Urinary bladder (tissue), 4 donors: Measurements from ENCODE around the gene APAF1. TPM values are rescaled to one million over a fixed set of nuclear protein-coding genes. Genes with fewer than 3 reads are reported as not detected.
"Not testable (repeated sequence)": the region's sequence is repeated elsewhere in the genome, so short reads cannot be mapped to it uniquely, and the experiment has no call there.

Source experiments
- DNase-seq: peaks from one replicate; pipeline ENCODE4 v3.0.0-alpha.2; 2015; ENCODE audit errors: extremely low spot score
- H3K27ac ChIP-seq: one replicate; pipeline ENCODE4 v1.5.1; 2013; ENCODE audit warnings: low read depth, mild to moderate bottlenecking, moderate library complexity
- H3K36me3 ChIP-seq: one replicate; pipeline ENCODE4 v1.6.1; 2013; ENCODE audit warnings: mild to moderate bottlenecking, moderate library complexity; ENCODE audit not compliant: insufficient read depth
- H3K4me1 ChIP-seq: one replicate; pipeline ENCODE4 v1.6.1; 2013; ENCODE audit warnings: mild to moderate bottlenecking, moderate library complexity; ENCODE audit not compliant: insufficient read depth
- H3K4me3 ChIP-seq: one replicate; pipeline ENCODE4 v1.5.1; 2013; ENCODE audit warnings: low read depth, low read length
- WGBS: extraction: QIAGEN DNeasy Blood & Tissue Kit; methylation state at CpG from one replicate; pipeline ENCODE4 v1.1.7; 2013; 5-methylcytosine and 5-hydroxymethylcytosine counted together
- polyA plus RNA-seq: library from polyadenylated mRNA; stranded (reverse); fragments of 200-250 nt; gene quantifications from one replicate; pipeline ENCODE4 v1.2.3, GENCODE V29; 2013
- total RNA-seq: library from RNA; depleted of rRNA; stranded (reverse); fragments of >200 nt; gene quantifications from one replicate; pipeline ENCODE4 v1.2.3, GENCODE V29; 2014
- donor health status: healthy with polysubstance abuse.
- donor health status: healthy.

APAF1 gene, protein sequence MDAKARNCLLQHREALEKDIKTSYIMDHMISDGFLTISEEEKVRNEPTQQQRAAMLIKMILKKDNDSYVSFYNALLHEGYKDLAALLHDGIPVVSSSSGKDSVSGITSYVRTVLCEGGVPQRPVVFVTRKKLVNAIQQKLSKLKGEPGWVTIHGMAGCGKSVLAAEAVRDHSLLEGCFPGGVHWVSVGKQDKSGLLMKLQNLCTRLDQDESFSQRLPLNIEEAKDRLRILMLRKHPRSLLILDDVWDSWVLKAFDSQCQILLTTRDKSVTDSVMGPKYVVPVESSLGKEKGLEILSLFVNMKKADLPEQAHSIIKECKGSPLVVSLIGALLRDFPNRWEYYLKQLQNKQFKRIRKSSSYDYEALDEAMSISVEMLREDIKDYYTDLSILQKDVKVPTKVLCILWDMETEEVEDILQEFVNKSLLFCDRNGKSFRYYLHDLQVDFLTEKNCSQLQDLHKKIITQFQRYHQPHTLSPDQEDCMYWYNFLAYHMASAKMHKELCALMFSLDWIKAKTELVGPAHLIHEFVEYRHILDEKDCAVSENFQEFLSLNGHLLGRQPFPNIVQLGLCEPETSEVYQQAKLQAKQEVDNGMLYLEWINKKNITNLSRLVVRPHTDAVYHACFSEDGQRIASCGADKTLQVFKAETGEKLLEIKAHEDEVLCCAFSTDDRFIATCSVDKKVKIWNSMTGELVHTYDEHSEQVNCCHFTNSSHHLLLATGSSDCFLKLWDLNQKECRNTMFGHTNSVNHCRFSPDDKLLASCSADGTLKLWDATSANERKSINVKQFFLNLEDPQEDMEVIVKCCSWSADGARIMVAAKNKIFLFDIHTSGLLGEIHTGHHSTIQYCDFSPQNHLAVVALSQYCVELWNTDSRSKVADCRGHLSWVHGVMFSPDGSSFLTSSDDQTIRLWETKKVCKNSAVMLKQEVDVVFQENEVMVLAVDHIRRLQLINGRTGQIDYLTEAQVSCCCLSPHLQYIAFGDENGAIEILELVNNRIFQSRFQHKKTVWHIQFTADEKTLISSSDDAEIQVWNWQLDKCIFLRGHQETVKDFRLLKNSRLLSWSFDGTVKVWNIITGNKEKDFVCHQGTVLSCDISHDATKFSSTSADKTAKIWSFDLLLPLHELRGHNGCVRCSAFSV (N-terminal part only)
- 52.9 TPM for total RNA-seq
- 5.5 TPM for polyA plus RNA-seq

DNA sequence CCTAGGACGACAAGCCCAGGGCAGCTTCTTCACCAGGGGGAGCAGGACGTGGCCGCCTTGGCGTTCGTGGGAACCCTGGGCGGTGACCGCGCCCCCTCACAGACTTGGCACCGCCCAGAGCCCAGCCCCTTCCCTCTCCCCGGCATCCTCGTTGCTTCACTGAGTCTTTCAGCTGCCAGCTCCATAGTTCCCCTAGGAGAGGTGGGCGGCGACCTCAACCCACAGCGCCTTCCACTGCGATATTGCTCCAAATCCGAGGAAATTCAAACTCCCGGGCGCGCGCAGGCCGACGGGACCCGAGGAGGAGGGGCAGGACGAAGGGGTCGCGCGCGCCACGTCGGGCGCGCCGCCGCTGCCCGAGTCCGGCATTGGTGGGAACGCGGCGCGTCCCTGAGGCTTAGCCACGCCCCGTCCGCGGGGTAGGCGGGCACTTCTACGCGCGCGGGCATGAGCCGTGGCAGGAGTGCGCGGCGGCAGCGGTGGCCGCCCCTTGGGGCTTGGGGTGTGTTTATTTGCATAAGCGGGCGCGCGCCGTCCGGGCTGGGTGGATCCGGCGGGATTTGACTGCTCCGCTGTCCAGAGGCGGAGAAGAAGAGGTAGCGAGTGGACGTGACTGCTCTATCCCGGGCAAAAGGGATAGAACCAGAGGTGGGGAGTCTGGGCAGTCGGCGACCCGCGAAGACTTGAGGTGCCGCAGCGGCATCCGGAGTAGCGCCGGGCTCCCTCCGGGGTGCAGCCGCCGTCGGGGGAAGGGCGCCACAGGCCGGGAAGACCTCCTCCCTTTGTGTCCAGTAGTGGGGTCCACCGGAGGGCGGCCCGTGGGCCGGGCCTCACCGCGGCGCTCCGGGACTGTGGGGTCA lies at the start of gene APAF1, which contains the start of gene IKBIP:
APAF1 (plus strand) TSS at position 579 of the 860 bp plus-strand sequence. CDS start 3,070 bp downstream, outside the sequence.
IKBIP (minus strand) TSS at position 77 of the 860 bp plus-strand sequence. CDS start 87 bp downstream, outside the sequence.
- peak; percentile 84 for DNase-seq
- under 1% methylated on average over 91 of the region's 91 CpGs for WGBS
- peak within 1 kb of the TSS; percentile 79 for H3K27ac ChIP-seq
- no peaks in the 10 kb centered on the region for H3K4me1 ChIP-seq
- H3K4me3 ChIP-seq, result peak within 1 kb of the TSS; percentile 97
- peaks cover 3% of the 10 kb centered on the region for H3K36me3 ChIP-seq

DNA sequence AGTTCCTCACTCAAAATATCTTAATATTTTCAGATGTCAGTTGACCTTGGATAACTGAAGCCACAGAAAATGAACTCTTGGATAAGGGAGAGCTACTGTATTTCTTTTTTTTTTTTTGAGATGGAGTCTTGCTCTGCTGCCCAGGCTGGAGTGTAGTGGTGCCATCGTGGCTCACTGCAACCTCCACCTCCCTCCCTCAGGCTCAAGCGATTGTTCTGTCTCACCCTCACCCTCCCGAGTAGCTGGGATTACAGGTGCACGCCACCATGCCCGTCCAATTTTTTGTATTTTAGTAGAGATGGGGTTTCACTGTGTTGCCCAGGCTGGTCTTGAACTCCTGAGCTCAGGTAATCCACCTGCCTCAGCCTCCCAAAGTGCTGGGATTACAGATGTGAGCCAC lies 47.8 kb upstream of the APAF1 start:
- H3K36me3 ChIP-seq, result peaks cover 11% of the 10 kb centered on the region
- not testable (repeated sequence) for H3K27ac ChIP-seq, DNase-seq, H3K4me1 ChIP-seq, H3K4me3 ChIP-seq
- 90% methylated on average over 5 of the region's 5 CpGs for WGBS

DNA sequence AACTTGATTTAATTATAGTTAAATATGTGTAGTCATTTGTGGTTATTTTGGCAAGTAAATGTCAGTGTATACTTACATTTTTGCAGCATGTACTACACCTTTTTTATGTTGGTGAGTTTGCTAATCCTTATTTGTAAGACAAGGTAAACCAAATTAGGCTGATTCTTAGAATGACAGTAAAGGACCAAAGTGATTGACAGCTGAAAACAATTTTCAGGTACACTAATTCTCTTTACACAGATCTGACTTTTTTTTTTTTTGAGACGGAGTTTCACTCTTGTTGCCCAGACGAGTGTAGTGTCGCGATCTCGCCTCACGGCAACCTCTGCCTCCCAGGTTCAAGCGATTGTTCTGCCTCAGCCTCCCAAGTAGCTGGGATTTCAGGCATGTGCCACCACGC lies 43.2 kb upstream of the APAF1 start:
- 92% methylated on average over 8 of the region's 8 CpGs for WGBS
- no peak overlapping the region for H3K27ac ChIP-seq
- DNase-seq, result no peak
- peaks cover 17% of the 10 kb centered on the region for H3K36me3 ChIP-seq
- H3K4me3 ChIP-seq, result no peak overlapping the region
- H3K4me1 ChIP-seq, result no peaks in the 10 kb centered on the region

DNA sequence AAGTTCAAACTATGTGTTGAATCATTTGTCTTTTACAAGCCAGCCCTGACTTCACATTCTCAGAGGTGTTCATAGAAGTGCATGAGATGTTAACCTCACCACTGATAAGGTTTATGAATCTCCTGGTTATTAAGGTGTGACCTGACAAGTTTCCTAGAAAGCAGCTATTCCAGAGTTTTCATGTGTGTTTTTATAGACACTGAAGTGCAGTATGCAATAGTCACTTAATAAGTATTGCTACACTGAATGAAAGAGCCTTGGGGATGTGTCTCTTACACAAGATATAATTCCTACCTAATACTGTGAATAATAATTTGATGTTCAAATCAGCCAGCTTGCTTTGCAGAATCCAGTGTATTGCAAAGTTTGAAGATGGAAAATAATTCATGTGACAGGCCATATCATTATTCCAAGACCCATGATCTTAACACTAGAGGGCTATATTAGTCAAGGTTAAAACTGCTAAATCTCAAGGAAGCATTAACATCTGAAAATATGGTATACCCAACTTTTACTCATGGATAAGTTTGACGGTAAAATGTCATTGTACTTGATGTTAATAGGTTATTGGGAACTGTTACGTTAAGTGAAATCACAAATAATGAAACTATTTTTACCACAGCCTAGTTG lies 38.6 kb upstream of the APAF1 start:
- no peak for DNase-seq
- WGBS, result 73% methylated on average over 2 of the region's 2 CpGs
- Histone ChIP-seq H3K4me3 (no peak overlapping the region), H3K27ac (no peak overlapping the region), H3K36me3 (peaks cover 6% of the 10 kb centered on the region), H3K4me1 (no peaks in the 10 kb centered on the region)

DNA sequence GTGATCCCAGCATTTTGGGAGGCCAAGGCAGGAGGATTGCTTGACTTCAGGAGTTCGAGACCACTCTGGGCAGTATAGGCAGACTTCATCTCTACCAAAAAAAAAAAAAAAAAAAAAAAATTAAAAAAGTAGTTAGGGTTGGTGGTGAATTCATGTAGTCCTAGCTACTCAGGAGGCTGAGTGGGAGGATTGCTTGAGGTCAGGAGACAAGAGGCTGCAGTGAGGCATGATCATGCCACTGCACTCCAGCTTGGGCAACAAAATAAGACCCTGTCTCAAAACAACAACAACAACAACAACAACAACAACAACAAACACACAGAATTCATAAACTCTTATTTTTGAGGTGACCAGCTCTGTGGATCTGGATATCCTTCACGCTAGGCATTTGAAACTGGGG lies 34.5 kb upstream of the APAF1 start:
- H3K36me3 ChIP-seq, result no peaks in the 10 kb centered on the region
- H3K4me3 ChIP-seq, result no peak overlapping the region
- no peak overlapping the region for H3K27ac ChIP-seq
- H3K4me1 ChIP-seq, result no peaks in the 10 kb centered on the region
- WGBS, result over 99% methylated on average over 2 of the region's 2 CpGs
- no peak for DNase-seq

DNA sequence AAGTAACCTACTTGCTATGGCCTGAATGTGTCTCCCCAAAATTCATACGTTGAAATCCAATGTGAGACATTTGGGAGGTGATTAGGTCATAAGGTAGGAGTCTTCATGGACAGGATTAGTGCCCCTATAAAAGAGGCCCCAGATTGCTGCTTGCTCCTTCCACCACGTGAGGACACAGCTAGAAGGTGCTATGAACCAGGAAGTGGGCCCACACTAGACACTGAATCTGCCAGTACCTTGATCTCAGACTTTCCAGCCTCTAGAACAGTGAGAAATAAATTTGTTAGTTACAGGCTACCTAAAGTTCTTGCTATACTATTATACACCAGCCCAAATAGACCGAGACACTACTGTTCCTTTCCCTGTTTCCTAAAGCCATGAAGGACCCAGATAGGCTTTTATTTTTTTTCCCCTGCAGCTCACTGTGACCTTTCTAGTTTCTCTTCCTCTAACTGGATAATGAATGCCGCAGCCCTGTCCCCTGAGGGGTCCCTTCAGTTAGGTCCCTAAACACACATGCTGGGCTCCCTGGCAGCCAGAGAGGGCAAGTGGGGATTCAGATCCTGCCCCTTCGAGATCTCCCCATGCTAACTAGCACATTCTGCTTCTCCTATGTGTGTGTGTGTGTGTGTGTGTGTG lies 32.3 kb upstream of the APAF1 start:
- H3K36me3 ChIP-seq, result no peaks in the 10 kb centered on the region
- no peaks in the 10 kb centered on the region for H3K4me1 ChIP-seq
- DNase-seq, result no peak
- 76% methylated on average over 5 of the region's 5 CpGs for WGBS
- H3K4me3 ChIP-seq, result no peak overlapping the region
- no peak overlapping the region for H3K27ac ChIP-seq

DNA sequence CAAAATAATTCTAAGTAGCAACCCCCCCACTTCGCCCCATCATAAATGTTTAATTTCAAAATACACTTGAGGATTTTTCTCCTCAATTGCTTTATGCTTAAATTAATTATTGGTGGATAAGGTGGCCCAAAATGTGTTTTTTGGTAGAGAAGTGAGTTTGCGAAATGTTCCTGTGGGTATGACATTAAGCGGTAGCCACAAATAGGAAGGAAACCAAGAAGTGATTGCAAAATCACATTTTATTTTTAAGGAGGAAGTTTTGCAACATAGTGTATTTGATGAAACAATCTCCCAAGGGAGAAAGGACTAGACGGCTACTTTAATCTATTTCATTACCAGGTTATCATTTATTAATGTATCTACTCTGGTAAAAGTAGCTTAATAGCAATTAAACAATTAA lies 26.1 kb upstream of the APAF1 start:
- no peak for DNase-seq
- Histone ChIP-seq H3K27ac (no peak overlapping the region), H3K4me3 (no peak overlapping the region), H3K4me1 (no peaks in the 10 kb centered on the region), H3K36me3 (no peaks in the 10 kb centered on the region)
- WGBS, result 80% methylated on average over 4 of the region's 4 CpGs

DNA sequence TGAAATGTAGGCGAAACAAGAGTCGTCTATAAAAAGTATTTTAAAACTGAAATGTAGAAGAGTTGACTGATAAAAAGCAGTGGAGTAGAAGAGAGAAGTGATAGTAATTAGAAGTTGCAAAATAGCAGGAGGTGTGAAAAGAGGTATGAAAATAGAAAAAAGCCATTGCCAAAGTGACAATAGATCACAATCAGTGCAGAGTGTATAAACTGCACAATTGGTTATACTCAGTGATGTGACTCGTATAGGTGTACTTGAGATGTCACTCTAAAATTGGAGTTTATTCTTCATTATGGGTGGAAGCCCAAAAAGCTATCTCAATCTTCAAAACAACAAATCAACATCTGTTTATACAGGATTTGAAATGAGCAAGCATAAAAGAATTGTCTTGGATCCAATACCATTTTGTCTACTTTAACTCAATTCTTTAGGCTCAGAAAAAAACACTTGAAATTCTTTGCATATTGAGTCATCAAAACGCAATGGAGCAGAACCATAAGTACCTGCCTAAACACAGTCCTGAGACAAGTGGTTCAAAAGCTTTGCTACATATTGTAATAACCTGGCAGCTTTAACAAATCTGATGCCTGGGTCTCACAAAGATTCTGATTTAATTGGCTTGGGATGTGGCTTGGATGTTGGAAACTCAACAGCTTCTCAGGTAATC lies 9.3 kb upstream of the APAF1 start:
- no peak for DNase-seq
- Histone ChIP-seq H3K4me1 (no peaks in the 10 kb centered on the region), H3K36me3 (no peaks in the 10 kb centered on the region), H3K4me3 (no peak overlapping the region), H3K27ac (no peak overlapping the region)
- 78% methylated on average over 4 of the region's 4 CpGs for WGBS

DNA sequence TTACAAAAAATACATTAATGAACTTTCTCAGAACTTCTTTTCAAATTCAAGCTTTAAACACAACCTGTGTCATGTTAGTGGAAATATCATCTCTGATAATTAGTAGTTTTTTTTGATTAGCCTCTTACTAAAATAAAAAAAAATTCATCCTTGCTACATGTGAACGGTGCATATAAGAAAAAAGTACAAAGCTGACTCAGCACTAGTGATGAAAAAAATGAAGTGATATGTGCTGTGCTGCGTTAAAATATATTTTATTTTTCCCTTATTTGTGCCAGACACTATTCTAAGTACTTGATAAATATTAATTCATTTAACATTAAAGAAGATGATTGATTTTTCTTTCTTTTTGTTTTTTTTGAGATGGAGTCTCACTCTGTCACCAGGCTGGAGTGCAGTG lies 8.0 kb upstream of the APAF1 start:
- no peak overlapping the region for H3K27ac ChIP-seq
- DNase-seq, result no peak
- no peaks in the 10 kb centered on the region for H3K36me3 ChIP-seq
- H3K4me3 ChIP-seq, result no peak overlapping the region
- H3K4me1 ChIP-seq, result no peaks in the 10 kb centered on the region
- WGBS, result 79% methylated on average over 2 of the region's 2 CpGs

DNA sequence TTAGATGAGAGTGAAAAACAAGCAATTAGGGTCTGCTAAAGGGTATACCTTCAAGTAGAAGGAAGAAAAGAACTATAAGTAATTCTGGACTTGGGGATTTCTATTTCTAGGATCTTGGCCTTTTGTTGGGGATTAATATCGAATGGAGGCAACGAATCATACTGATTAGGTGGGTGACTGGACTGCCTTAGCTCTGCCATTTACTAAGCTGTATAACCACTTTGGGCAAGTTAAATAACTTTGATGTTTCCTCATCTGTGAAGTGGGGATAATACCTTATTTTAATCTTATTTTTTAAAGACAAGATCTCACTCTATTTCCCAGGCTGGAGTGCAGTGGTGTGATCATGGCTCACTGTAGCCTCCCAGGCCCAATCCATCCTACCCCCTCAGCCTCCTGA lies 7.1 kb upstream of the APAF1 start:
- no peak for DNase-seq
- WGBS, result 96% methylated on average over 2 of the region's 2 CpGs

DNA sequence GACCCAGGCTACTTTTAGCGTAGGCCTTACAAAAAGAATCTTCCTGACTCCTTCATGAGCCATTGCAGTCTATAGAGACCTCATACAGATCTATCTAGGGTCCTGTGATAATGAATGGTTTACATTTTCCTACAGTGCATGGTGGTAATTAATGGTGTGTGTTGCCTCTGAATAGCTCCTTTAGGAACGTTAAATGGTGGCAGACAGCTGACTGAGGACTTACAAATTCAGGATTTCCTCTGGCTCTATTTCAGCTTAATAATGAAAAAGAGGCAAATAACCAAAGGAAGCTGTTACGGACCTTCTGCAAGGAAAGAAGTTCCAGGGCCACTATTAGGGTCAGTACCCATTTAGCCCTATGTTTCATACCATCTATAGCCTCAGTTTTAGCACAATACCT lies 5.6 kb upstream of the APAF1 start:
- WGBS, result 87% methylated on average over 3 of the region's 3 CpGs
- DNase-seq, result no peak
- Histone ChIP-seq H3K36me3 (no peaks in the 10 kb centered on the region), H3K4me1 (no peaks in the 10 kb centered on the region), H3K4me3 (no peak overlapping the region), H3K27ac (no peak overlapping the region)

More for the DNA sequence above, 7.1 kb upstream of the APAF1 start:
- no peak overlapping the region for H3K4me3 ChIP-seq
- no peaks in the 10 kb centered on the region for H3K4me1 ChIP-seq
- no peak overlapping the region for H3K27ac ChIP-seq
- no peaks in the 10 kb centered on the region for H3K36me3 ChIP-seq

DNA sequence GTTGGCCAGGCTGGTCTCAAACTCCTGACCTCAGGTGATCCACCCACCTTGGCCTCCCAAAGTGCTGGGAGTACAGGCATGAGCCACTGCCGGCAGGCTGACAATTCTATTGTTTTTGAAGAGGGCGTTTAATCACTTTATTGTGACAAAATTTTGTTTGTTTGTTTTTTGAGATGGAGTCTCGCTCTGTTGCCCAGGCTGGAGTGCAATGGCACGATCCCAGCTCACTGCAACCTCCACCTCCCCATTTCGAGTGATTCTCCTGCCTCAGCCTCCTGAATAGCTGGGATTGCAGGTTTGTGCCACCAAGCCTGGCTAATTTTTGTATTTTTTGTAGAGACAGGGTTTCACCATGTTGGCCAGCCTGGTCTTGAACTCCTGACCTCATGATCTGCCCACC lies 2.3 kb upstream of the APAF1 start:
- not testable (repeated sequence) for H3K4me1 ChIP-seq, H3K4me3 ChIP-seq, H3K27ac ChIP-seq, H3K36me3 ChIP-seq, DNase-seq
- 96% methylated on average over 5 of the region's 5 CpGs for WGBS
